Thoracic aorta (tissue), 2 donors: ENCODE results near the gene LSM14B. TPM values are rescaled to one million over a fixed set of nuclear protein-coding genes. Genes with fewer than 3 reads are reported as not detected.

Experiments used
- ATAC-seq: fragments of 150-250 bp; one replicate; pipeline ENCODE4 v1.8.0; 2017; ENCODE audit warnings: low read depth; ENCODE audit not compliant: insufficient number of reproducible peaks, low FRiP score
- DNase-seq: peaks from one replicate; pipeline ENCODE4 v3.0.0-alpha.2; 2020; ENCODE audit warnings: low spot score
- H3K27ac ChIP-seq, 2 donors: fragments of 200-600 bp; sonication (generic); 1 replicate in 1 of 2; 2 replicates in 1 of 2; pipeline ENCODE4 v1.5.1; 2016; ENCODE audit warnings: mild to moderate bottlenecking in 2 of 2, moderate library complexity in 2 of 2
- H3K27me3 ChIP-seq: fragments of 200-600 bp; sonication (generic); replicated peaks from 2 replicates; pipeline ENCODE4 v1.6.0; 2016; ENCODE audit warnings: mild to moderate bottlenecking; ENCODE audit not compliant: insufficient read depth
- H3K36me3 ChIP-seq: fragments of 200-600 bp; sonication (generic); one replicate; pipeline ENCODE4 v1.5.1; 2016
- H3K4me1 ChIP-seq, 2 donors: fragments of 200-600 bp; sonication (generic); 1 replicate in 1 of 2; 2 replicates in 1 of 2; pipeline versions ENCODE4 v1.5.1 to v1.6.0; 2016; ENCODE audit warnings: low read depth in 2 of 2, mild to moderate bottlenecking in 1 of 2; ENCODE audit not compliant: control insufficient read depth in 1 of 2
- H3K4me3 ChIP-seq: fragments of 200-600 bp; sonication (generic); 2 replicates; pipeline ENCODE4 v1.5.1; 2016; ENCODE audit warnings: mild to moderate bottlenecking
- H3K9me3 ChIP-seq: fragments of 200-600 bp; sonication (generic); 2 replicates; pipeline ENCODE4 v1.5.1; 2016
- total RNA-seq, 2 donors: library from RNA; depleted of rRNA; stranded (reverse); fragments of >200 nt; gene quantifications; one replicate each; pipeline versions ENCODE4 v1.1.0 to v1.2.3, GENCODE V29; 2016
- TF ChIP-seq, protein P1 (sequence below): fragments of 200-600 bp; sonication (generic); IDR thresholded peaks from one replicate; pipeline ENCODE4 v1.5.1; 2019; ENCODE audit warnings: antibody characterized with exemption

LSM14B gene
- total RNA-seq, 2 donors from 2014 or later: 11.4 to 38.7 TPM

DNA sequence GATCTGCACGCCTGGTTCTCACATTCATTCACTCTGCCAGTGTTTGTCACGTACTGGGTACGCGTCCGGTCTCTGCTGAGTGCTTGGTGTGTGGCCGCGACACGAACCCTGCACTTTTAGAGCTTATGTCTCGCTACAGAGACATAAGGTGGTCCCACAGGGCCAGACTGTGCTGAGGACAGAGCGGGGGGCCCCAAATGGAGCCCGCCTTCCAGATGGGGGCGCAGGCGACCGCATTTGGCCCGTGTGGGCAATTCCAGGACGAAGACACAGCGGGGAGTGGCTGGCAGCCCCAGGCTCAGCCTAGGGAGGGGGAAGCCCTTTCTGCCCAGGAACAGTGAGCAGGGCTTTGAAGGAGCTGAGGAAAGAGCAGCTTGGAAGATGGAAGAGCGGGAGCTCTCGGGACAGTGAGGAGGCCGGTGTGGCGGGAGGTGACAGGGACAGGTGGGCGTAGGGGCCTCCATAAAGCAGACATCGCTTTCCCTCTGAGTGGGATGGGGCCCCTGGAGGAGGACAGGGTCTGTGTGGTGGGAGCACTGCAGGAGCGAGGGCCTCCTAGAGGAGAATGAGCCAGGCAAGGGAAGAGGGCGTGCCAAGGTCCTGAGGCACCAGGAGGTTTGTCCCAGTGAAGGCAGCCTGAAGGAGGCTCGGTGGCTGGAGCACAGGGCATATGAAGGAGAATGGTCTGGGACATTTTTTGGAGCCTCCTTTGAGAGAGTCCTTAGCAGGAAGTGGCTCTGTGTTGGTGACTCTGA is 52.8 kb downstream of the LSM14B start:
- H3K36me3 ChIP-seq: peaks cover 15% of the 10 kb centered on the region
- no peak for ATAC-seq
- no peak overlapping the region for H3K4me3 ChIP-seq
- H3K4me1 ChIP-seq: no peaks in the 10 kb centered on the region
- no peaks in the 10 kb centered on the region for H3K9me3 ChIP-seq
- DNase-seq: no peak
- no peak overlapping the region for H3K27ac ChIP-seq
- H3K27me3 ChIP-seq: no peaks in the 10 kb centered on the region
- TF ChIP-seq, protein P1, sequence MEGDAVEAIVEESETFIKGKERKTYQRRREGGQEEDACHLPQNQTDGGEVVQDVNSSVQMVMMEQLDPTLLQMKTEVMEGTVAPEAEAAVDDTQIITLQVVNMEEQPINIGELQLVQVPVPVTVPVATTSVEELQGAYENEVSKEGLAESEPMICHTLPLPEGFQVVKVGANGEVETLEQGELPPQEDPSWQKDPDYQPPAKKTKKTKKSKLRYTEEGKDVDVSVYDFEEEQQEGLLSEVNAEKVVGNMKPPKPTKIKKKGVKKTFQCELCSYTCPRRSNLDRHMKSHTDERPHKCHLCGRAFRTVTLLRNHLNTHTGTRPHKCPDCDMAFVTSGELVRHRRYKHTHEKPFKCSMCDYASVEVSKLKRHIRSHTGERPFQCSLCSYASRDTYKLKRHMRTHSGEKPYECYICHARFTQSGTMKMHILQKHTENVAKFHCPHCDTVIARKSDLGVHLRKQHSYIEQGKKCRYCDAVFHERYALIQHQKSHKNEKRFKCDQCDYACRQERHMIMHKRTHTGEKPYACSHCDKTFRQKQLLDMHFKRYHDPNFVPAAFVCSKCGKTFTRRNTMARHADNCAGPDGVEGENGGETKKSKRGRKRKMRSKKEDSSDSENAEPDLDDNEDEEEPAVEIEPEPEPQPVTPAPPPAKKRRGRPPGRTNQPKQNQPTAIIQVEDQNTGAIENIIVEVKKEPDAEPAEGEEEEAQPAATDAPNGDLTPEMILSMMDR: no peak

DNA sequence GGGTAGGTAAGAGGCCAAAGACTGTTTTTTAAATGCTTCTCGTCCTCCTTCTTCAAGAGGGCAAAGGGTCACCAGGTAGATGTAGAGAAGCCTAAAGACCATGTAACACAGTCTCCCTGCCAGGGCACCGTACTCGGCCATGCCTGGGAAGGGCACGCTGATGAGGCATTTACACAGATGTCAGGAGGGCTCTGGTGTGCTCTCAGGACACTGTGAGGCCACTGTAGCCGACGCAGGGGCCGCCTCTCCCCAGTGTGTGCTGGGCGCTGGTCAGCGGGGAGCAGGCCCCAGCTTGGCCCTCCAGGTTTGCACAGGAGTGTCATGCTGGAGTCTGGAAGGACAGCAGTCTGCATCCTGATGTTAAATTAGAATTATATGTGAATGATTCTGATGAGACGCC is 53.4 kb downstream of the LSM14B start:
- no peaks in the 10 kb centered on the region for H3K9me3 ChIP-seq
- no peak overlapping the region for H3K4me3 ChIP-seq
- DNase-seq (no peak), ATAC-seq (no peak)
- H3K27me3 ChIP-seq: no peaks in the 10 kb centered on the region
- H3K4me1 ChIP-seq: no peaks in the 10 kb centered on the region
- H3K27ac ChIP-seq: no peak overlapping the region
- H3K36me3 ChIP-seq: peaks cover 15% of the 10 kb centered on the region
- TF ChIP-seq, protein P1: no peak

DNA sequence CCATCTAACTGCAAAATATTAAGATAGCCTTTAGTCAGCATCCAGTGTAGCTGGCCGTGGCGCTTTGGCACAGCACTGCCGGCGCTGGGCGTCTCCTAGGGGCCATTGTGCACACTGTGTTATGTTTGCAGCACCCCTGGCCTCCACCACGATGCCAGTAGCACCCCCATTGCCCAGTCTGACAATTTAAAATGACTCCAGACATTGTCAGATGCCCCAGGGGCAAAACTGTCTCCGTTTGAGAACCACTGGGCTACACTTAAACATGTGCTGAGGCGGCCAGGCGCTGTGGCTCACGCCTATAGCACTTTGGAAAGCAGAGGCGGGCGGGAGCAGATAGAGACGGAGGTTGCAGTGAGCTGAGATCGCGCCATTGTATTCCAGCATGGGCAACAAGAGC is 54.6 kb downstream of the LSM14B start:
- Histone ChIP-seq H3K9me3 (no peaks in the 10 kb centered on the region), H3K4me3 (no peak overlapping the region), H3K36me3 (peaks cover 15% of the 10 kb centered on the region), H3K4me1 (peaks cover 0 to 2% of the 10 kb centered on the region in 2 donors), H3K27me3 (no peaks in the 10 kb centered on the region), H3K27ac (no peak overlapping the region)
- DNase-seq (no peak), ATAC-seq (no peak)
- TF ChIP-seq, protein P1: no peak

DNA sequence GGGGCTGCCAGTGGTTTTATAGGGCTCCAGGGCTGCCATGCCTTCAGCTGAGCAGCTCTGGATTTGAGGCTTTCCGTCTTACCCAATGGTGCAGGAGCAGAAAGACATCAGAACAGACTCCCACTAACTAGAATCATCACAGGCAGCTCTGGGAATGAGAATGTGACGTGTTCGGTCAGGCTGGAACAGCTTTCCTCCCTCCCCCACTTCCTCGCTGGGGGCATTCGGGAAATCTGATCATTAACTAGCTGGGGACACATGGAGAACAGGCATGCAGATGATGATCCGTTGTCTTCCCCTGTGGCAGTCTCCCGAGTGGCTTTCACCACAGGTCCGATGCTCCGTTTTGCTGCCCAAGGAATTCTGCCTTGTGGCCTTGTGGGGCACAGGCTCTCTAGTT is 55.0 kb downstream of the LSM14B start:
- peaks cover 15% of the 10 kb centered on the region for H3K36me3 ChIP-seq
- H3K9me3 ChIP-seq: no peaks in the 10 kb centered on the region
- H3K27ac ChIP-seq: no peak overlapping the region
- H3K4me3 ChIP-seq: no peak overlapping the region
- no peak for ATAC-seq
- TF ChIP-seq, protein P1: no peak
- peaks cover 0 to 6% of the 10 kb centered on the region in 2 donors for H3K4me1 ChIP-seq
- H3K27me3 ChIP-seq: no peaks in the 10 kb centered on the region
- DNase-seq: no peak

DNA sequence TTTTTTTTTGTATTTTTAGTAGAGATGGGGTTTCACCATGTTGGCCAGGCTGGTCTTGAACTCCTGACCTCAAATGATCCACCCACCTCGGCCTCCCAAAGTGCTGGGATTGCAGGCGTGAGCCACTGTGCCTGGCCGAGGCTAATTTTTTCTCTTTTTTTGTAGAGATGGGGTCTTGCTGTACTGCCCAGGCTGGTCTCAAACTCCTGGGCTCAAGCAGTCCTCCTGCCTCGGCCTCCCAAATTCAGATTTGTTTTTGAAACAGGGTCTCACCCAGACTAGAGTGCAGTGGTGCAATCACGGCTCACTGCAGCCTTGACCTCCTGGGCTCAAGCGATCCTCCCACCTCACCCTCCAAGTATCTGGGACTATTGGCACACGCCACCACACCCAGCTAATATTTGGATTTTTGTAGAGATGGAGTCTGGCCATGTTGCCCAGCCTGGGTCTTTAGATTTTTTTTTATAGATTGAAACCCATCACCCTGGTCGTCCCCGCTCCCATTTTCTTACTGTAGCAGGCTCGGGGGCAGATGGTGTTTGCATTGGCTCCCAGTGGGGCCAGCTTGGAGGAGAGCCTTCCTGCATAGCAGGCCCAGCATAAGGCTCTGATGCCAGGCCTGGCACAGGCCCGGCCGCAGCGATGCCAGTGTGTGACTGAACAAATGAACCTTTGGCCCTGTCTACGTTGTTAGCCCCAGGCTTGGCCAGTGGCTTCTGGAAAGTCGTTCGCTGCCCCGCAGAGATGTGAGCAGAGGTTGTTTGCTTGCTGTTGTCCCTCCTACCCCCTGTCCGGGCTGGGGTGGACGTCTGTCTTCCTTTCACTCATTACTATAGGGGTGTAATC is 56.3 kb downstream of the LSM14B start:
- DNase-seq (no peak), ATAC-seq (no peak)
- Histone ChIP-seq H3K4me1 (peaks cover 2 to 9% of the 10 kb centered on the region in 2 donors), H3K27me3 (no peaks in the 10 kb centered on the region), H3K9me3 (no peaks in the 10 kb centered on the region), H3K27ac (peak overlapping the region; percentile 31 to 53), H3K36me3 (peaks cover 9% of the 10 kb centered on the region), H3K4me3 (no peak overlapping the region)
- TF ChIP-seq, protein P1: no peak
